ENCODE measurements around the gene NOL6.
"Not testable (repeated sequence)": the region's sequence is repeated elsewhere in the genome, so short reads cannot be mapped to it uniquely, and the experiment has no call there.

NOL6 gene

DNA sequence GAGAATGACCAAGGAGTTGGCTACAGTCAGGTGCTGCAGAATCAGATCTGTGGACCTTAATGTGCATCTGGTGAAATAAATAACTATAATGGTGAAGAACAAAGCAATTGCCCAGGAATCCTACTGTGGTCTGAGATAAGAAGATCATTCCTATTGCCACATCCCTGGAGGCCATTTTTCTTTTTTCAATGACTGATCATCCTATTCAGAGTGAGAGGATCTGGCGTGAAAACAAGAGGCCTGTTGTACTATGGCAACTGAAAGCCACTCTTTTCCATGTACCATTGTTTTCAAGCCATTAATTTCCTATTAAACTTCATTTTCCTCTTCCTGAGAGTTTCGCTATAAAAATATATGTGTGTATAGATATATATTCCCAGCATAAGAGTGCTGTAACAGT, 38.8 kb upstream of the NOL6 start:
- H3K4me2 ChIP-seq (ENCODE audit: low read depth, low read length, poor library complexity, severe bottlenecking); H4K20me1 ChIP-seq (ENCODE audit: low read depth, low read length); H3K36me3 ChIP-seq (ENCODE audit: low read length); H3K27me3 ChIP-seq (ENCODE audit: low read length); H3K79me2 ChIP-seq (ENCODE audit: insufficient read depth, low read length); H2AFZ ChIP-seq (ENCODE audit: low read depth, low read length, severe bottlenecking); H3K9me3 ChIP-seq (ENCODE audit: insufficient read depth, low read length); H3K9me2 ChIP-seq (replicated peaks; ENCODE audit: insufficient read depth, low read length); H3F3A ChIP-seq (ENCODE audit: insufficient read depth); H3K27ac ChIP-seq (ENCODE audit: low read depth, low read length); H3K4me3 ChIP-seq (ENCODE audit: insufficient read depth, low read length, poor library complexity, severe bottlenecking); H3K9ac ChIP-seq (ENCODE audit: low read length): not testable (repeated sequence)

DNA sequence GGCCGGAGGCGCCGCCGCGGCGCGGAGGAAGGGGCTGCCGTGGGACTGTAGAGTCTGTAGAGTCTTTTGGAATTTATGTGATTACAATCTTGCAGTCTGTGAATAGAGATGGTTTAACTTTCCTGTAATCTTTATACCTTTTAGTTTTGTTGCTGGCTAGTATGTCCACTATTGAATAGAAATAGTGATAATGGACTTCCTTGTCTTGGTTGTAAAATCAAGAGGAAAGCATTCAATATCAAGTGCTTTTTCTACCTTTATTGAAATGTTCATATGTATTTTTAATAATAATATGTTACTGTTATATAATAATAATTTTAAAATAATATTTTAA, 37.4 kb upstream of the NOL6 start:
- not testable (repeated sequence) for H4K20me1 ChIP-seq (ENCODE audit: low read depth, low read length); H3K27me3 ChIP-seq (ENCODE audit: low read length); H3K36me3 ChIP-seq (ENCODE audit: low read length); H3K4me2 ChIP-seq (ENCODE audit: low read depth, low read length, poor library complexity, severe bottlenecking); H3K4me3 ChIP-seq (ENCODE audit: insufficient read depth, low read length, poor library complexity, severe bottlenecking); H3F3A ChIP-seq (ENCODE audit: insufficient read depth); H3K9me2 ChIP-seq (replicated peaks; ENCODE audit: insufficient read depth, low read length); H3K9ac ChIP-seq (ENCODE audit: low read length); H3K9me3 ChIP-seq (ENCODE audit: insufficient read depth, low read length); H3K79me2 ChIP-seq (ENCODE audit: insufficient read depth, low read length); H3K27ac ChIP-seq (ENCODE audit: low read depth, low read length)
- H2AFZ ChIP-seq (ENCODE audit: low read depth, low read length, severe bottlenecking), result peak overlapping the region; percentile 58

DNA sequence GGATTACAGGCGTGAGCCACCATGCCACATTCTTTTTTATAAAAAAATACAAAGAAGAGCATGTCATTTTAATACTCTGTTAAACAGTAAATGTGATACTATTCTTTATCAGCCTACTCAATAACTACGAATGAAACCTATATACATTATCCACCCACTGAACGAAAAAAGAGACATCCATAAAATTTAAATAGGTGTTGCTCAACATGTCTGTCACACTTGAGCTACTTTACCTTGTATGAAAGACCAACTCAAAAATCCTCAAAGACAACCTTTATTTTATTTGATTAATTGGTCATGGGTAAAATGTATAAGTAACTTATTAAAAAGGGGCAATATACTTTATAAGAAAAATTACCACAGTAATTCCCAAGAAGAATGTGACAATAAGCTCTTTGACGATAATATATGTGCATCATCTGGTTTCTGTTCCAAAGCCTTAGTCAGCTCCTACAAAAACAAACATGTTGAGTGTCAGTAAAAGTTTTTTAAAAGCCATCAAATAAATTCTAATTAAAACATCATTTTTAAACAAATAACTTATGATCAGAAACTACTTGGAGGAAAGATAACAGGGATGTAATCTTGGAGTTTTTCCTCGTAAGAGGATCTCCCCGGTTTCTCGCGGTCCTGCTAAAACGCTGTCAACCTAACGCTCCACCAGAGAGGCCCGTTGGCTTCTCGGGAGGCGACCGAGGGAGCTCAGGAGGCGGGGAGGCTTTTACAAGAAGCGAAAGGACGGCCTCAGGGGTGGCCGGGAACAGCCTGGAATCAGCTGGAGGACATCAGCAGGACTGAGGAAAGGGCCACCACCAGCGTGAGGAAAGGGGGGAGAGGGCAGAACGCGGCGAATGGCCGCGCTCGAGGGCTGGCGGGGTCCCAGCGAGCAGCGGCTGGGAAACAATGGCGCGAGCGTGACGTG, 36.8 kb upstream of the NOL6 start:
- H3K36me3 ChIP-seq (ENCODE audit: low read length), result no peaks in the 10 kb centered on the region
- no peaks in the 10 kb centered on the region for H3K27me3 ChIP-seq (ENCODE audit: low read length)
- H4K20me1 ChIP-seq (ENCODE audit: low read depth, low read length), result no peaks in the 10 kb centered on the region
- no peaks in the 10 kb centered on the region for H3F3A ChIP-seq (ENCODE audit: insufficient read depth)
- H3K4me3 ChIP-seq (ENCODE audit: insufficient read depth, low read length, poor library complexity, severe bottlenecking), result no peak overlapping the region
- H3K4me2 ChIP-seq (ENCODE audit: low read depth, low read length, poor library complexity, severe bottlenecking), result no peak overlapping the region
- TF ChIP-seq, protein P1, sequence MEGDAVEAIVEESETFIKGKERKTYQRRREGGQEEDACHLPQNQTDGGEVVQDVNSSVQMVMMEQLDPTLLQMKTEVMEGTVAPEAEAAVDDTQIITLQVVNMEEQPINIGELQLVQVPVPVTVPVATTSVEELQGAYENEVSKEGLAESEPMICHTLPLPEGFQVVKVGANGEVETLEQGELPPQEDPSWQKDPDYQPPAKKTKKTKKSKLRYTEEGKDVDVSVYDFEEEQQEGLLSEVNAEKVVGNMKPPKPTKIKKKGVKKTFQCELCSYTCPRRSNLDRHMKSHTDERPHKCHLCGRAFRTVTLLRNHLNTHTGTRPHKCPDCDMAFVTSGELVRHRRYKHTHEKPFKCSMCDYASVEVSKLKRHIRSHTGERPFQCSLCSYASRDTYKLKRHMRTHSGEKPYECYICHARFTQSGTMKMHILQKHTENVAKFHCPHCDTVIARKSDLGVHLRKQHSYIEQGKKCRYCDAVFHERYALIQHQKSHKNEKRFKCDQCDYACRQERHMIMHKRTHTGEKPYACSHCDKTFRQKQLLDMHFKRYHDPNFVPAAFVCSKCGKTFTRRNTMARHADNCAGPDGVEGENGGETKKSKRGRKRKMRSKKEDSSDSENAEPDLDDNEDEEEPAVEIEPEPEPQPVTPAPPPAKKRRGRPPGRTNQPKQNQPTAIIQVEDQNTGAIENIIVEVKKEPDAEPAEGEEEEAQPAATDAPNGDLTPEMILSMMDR (IDR thresholded peaks at IDR 0.05; ENCODE audit: insufficient read depth, low read length, poor library complexity, severe bottlenecking), result no peak
- TF ChIP-seq EZH2phosphoT487 (conservative IDR thresholded peaks at IDR 0.05; ENCODE audit: low read length), result no peak
- H3K9me3 ChIP-seq (ENCODE audit: insufficient read depth, low read length), result no peaks in the 10 kb centered on the region
- peak overlapping the region; percentile 58 for H2AFZ ChIP-seq (ENCODE audit: low read depth, low read length, severe bottlenecking)
- no peak overlapping the region for H3K9ac ChIP-seq (ENCODE audit: low read length)
- H3K9me2 ChIP-seq (replicated peaks; ENCODE audit: insufficient read depth, low read length), result no peaks in the 10 kb centered on the region
- no peaks in the 10 kb centered on the region for H3K79me2 ChIP-seq (ENCODE audit: insufficient read depth, low read length)
- no peak overlapping the region for H3K27ac ChIP-seq (ENCODE audit: low read depth, low read length)

DNA sequence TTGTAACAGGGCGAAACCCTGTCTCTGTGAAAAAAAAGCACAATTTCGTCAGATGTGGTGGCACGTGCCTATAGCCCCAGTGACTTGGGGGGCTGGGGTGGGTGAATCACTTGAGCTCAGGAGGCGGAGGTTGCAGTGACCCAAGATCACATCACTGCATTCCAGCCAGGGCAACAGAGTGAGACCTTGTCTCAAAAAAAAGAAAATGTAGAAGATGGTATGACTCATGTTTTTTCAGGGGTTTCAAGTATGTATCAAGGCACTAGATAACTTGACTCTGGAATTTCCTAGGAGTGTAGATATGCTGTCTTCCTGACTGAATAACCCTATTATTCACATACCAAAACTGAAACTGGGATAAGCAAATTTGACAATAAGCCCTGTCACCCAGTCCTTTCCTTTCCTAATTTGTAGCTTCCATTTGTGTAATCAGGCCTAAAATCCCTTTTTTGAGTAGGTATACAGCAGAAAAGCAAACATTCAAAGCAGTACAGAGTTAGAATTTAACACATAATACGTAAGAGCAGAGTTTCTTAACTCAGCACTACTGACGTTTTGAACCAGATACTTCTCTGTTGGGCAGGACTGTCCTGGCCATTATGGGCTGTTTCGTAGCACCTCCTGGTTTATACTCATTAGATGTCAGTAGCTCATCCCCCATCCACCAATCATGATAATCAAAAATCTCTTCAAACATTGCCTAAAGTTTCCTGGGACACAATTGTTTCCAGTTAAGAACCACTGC, 33.1 kb upstream of the NOL6 start:
- no peaks in the 10 kb centered on the region for H3K9me3 ChIP-seq (ENCODE audit: insufficient read depth, low read length)

More for the DNA sequence above, 33.1 kb upstream of the NOL6 start:
- Histone ChIP-seq H3K27me3 (ENCODE audit: low read length) (no peaks in the 10 kb centered on the region), H3K4me3 (ENCODE audit: insufficient read depth, low read length, poor library complexity, severe bottlenecking) (no peak overlapping the region), H3K79me2 (ENCODE audit: insufficient read depth, low read length) (no peaks in the 10 kb centered on the region), H3K9ac (ENCODE audit: low read length) (no peak overlapping the region), H3K27ac (ENCODE audit: low read depth, low read length) (no peak overlapping the region), H3K36me3 (ENCODE audit: low read length) (no peaks in the 10 kb centered on the region), H4K20me1 (ENCODE audit: low read depth, low read length) (no peaks in the 10 kb centered on the region), H3K9me2 (replicated peaks; ENCODE audit: insufficient read depth, low read length) (no peaks in the 10 kb centered on the region), H3F3A (ENCODE audit: insufficient read depth) (no peaks in the 10 kb centered on the region), H2AFZ (ENCODE audit: low read depth, low read length, severe bottlenecking) (no peak overlapping the region), H3K4me2 (ENCODE audit: low read depth, low read length, poor library complexity, severe bottlenecking) (no peak overlapping the region)
- no peak for TF ChIP-seq EZH2phosphoT487 (conservative IDR thresholded peaks at IDR 0.05; ENCODE audit: low read length)
- TF ChIP-seq, protein P1 (IDR thresholded peaks at IDR 0.05; ENCODE audit: insufficient read depth, low read length, poor library complexity, severe bottlenecking), result no peak

All from SU-DHL-6 (cell line).